Ishikawa (cell line): Measurements from ENCODE around the gene CFHR2.

Experiments
- CEBPB ChIP-seq: IDR thresholded peaks from 2 replicates; pipeline ENCODE4 v1.6.1; 2012
- CREB1 ChIP-seq: IDR thresholded peaks from 2 replicates; pipeline ENCODE4 v1.6.1; 2012; ENCODE audit warnings: low read depth
- EGR1 ChIP-seq: IDR thresholded peaks from 2 replicates; pipeline ENCODE4 v1.6.1; 2012
- EP300 ChIP-seq: IDR thresholded peaks from 2 replicates; pipeline ENCODE4 v1.6.1; 2012; ENCODE audit warnings: borderline replicate concordance
- FOXM1 ChIP-seq: IDR thresholded peaks from 2 replicates; pipeline ENCODE4 v1.6.1; 2012; ENCODE audit warnings: low read depth, borderline replicate concordance
- NFIC ChIP-seq: IDR thresholded peaks from 2 replicates; pipeline ENCODE4 v1.6.1; 2012
- RAD21 ChIP-seq: IDR thresholded peaks from 2 replicates; pipeline ENCODE4 v1.6.1; 2012; ENCODE audit warnings: low read depth
- TAF1 ChIP-seq: IDR thresholded peaks from 2 replicates; pipeline ENCODE4 v1.6.1; 2012; ENCODE audit warnings: low read depth, mild to moderate bottlenecking
- TCF12 ChIP-seq: IDR thresholded peaks from 2 replicates; pipeline ENCODE4 v1.6.1; 2012; ENCODE audit warnings: low read depth
- TEAD4 ChIP-seq: IDR thresholded peaks from 2 replicates; pipeline ENCODE4 v1.6.1; 2012
- YY1 ChIP-seq: IDR thresholded peaks from 2 replicates; pipeline ENCODE4 v1.6.1; 2012; ENCODE audit warnings: low read depth
- ZBTB7A ChIP-seq: IDR thresholded peaks from 2 replicates; pipeline ENCODE4 v1.6.1; 2012; ENCODE audit warnings: low read depth
- TF ChIP-seq, protein P1 (sequence below): IDR thresholded peaks from 2 replicates; pipeline ENCODE4 v1.6.1; 2012
- TF ChIP-seq, protein P2 (sequence below): IDR thresholded peaks from 2 replicates; pipeline ENCODE4 v1.6.1; 2012
- TF ChIP-seq, protein P3 (sequence below): IDR thresholded peaks from 2 replicates; pipeline ENCODE4 v1.6.1; 2012; ENCODE audit warnings: low read depth, mild to moderate bottlenecking

CFHR2 gene

DNA sequence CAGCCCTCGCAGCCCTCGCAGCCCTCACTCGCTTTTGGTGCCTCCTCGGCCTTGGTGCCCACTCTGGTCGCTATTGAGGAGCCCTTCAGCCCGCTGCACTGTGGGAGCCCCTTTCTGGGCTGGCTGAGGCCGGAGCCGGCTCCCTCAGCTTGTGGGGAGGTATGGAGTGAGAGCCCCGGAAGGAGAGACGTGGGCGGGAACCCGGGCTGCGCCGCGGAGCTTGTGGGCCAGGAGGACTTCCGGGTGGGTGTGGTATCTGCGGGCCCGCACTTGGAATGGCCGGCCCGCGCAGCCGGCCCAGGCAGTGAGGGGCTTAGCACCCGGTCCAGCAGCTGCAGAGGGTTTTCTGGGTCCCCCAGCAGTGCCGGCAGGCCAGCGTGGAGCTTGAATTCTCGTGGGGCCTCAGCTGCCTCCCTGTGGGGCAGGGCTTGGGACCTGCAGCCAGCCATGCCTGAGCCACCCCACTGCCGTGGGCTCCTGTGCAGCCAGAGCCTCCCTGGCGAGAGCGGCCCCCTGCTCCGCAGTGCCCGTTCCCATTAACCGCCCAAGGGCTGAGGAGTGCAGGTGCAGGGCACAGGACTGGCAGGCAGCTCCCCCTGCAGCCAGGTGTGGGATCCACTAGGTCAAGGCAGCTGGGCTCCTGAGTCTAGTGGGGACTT lies 9.9 kb upstream of the CFHR2 start:
- TF ChIP-seq, protein P1, sequence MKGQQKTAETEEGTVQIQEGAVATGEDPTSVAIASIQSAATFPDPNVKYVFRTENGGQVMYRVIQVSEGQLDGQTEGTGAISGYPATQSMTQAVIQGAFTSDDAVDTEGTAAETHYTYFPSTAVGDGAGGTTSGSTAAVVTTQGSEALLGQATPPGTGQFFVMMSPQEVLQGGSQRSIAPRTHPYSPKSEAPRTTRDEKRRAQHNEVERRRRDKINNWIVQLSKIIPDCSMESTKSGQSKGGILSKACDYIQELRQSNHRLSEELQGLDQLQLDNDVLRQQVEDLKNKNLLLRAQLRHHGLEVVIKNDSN: no peak
- no peak for TF ChIP-seq YY1
- no peak for TF ChIP-seq ZBTB7A

DNA sequence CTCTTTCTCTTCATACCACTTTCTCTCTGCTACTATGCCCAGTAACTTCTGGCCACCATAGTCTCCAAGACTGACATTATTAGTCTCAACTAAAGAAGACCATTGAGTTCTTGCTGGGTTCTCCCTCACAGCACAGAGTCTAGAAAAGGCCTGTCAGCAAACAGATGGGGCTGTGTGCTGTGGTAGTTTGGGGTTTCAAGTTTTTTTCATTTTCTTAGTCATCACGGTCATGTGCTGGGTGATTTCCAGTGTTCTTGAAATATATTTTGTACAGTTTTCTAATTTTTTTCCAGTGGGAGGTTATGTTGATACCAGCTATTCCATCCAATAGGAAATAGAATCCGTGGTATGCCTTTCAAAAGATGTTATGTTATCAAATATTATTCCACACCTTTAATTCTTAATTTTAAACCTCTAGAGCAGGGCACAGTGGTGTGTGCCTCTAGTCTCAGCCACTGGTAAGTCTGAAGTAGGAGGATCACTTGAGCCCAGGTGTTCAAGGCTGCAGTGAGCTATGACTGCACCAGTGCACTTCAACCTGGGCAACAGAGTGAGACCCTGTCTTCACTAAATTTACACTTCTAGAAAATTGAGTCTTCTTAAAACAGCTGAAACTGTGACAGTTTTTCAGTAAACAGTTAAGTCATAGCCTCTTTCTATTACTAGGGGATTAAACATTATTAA lies 8.3 kb downstream of the CFHR2 start:
- TF ChIP-seq CREB1 (no peak), RAD21 (no peak), TCF12 (no peak), YY1 (no peak), TAF1 (no peak), ZBTB7A (no peak), NFIC (no peak), EGR1 (no peak), EP300 (no peak), TEAD4 (no peak), FOXM1 (no peak), CEBPB (no peak)
- TF ChIP-seq, protein P2, sequence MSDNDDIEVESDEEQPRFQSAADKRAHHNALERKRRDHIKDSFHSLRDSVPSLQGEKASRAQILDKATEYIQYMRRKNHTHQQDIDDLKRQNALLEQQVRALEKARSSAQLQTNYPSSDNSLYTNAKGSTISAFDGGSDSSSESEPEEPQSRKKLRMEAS: no peak
- TF ChIP-seq, protein P1: no peak
- TF ChIP-seq, protein P3, sequence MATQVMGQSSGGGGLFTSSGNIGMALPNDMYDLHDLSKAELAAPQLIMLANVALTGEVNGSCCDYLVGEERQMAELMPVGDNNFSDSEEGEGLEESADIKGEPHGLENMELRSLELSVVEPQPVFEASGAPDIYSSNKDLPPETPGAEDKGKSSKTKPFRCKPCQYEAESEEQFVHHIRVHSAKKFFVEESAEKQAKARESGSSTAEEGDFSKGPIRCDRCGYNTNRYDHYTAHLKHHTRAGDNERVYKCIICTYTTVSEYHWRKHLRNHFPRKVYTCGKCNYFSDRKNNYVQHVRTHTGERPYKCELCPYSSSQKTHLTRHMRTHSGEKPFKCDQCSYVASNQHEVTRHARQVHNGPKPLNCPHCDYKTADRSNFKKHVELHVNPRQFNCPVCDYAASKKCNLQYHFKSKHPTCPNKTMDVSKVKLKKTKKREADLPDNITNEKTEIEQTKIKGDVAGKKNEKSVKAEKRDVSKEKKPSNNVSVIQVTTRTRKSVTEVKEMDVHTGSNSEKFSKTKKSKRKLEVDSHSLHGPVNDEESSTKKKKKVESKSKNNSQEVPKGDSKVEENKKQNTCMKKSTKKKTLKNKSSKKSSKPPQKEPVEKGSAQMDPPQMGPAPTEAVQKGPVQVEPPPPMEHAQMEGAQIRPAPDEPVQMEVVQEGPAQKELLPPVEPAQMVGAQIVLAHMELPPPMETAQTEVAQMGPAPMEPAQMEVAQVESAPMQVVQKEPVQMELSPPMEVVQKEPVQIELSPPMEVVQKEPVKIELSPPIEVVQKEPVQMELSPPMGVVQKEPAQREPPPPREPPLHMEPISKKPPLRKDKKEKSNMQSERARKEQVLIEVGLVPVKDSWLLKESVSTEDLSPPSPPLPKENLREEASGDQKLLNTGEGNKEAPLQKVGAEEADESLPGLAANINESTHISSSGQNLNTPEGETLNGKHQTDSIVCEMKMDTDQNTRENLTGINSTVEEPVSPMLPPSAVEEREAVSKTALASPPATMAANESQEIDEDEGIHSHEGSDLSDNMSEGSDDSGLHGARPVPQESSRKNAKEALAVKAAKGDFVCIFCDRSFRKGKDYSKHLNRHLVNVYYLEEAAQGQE: no peak

DNA sequence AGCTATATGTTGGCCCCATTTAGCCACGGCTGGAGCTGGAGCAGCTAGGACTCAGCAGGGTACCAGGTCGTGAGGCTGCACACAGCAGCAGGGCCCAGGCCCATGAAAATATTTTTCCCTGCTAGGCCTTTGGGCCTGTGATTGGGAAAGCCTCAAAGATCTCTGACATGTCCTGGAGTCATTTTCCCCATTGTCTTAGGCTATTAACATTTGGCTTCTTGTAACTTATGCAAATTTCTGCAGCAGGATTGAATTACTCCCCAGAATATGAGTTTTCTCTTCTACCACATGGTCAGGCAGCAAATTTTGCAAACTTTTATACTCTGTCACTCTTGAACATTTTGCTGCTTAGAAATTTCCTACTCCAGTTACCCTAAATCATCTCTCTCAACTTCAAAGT lies 11.2 kb downstream of the CFHR2 start:
- TF ChIP-seq, protein P3: no peak
- TF ChIP-seq TEAD4: no peak
- TF ChIP-seq YY1: no peak
- TF ChIP-seq NFIC: no peak
- TF ChIP-seq EP300: no peak
- no peak for TF ChIP-seq TCF12
- no peak for TF ChIP-seq RAD21
- TF ChIP-seq, protein P1: no peak
- no peak for TF ChIP-seq EGR1

DNA sequence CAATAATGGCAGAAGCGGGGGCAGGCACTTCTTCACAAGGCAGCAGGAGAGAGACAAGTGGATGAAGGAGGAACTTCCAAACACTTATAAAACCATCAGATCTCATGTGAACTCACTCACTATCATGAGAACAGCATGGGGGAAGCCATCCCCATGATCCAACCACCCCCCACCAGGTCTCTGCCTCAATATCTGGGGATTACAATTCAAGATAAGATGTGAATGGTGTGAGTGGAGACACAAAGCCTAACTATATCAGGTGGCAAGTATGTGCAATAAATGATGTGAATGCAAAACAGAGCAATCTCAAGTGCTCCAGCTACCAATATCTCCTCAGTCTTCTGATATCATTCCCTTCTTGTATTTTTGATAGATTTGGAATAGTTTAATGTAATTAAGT lies 12.4 kb downstream of the CFHR2 start:
- TF ChIP-seq, protein P1: no peak
- TF ChIP-seq EGR1: no peak
- no peak for TF ChIP-seq YY1
- no peak for TF ChIP-seq ZBTB7A
- no peak for TF ChIP-seq RAD21
- no peak for TF ChIP-seq NFIC
- TF ChIP-seq, protein P3: no peak
- no peak for TF ChIP-seq CEBPB
- TF ChIP-seq, protein P2: no peak
- TF ChIP-seq TAF1: no peak
- TF ChIP-seq TEAD4: no peak
- TF ChIP-seq FOXM1: no peak
- no peak for TF ChIP-seq EP300
- no peak for TF ChIP-seq TCF12
- TF ChIP-seq CREB1: no peak
